Activated gamma-delta T cell (primary cell): Measurements from ENCODE around the gene PIEZO1.
"Not testable (repeated sequence)": the region's sequence is repeated elsewhere in the genome, so short reads cannot be mapped to it uniquely, and the experiment has no call there.

Experiments
- DNase-seq: peaks from one replicate; lab custom pipeline; 2025; lab: John Stamatoyannopoulos, UW

PIEZO1 gene

GRCh38 chr16:88672776-88673175 lies 112.2 kb downstream of the PIEZO1 start:
- no peak for DNase-seq

- no peak for DNase-seq
Observed at GRCh38 chr16:88671806-88672205, 113.2 kb downstream of the PIEZO1 start.

GRCh38 chr16:88669980-88670379 lies 115.0 kb downstream of the PIEZO1 start:
- DNase-seq: no peak

- not testable (repeated sequence) for DNase-seq
Observed at GRCh38 chr16:88669493-88669892, 115.5 kb downstream of the PIEZO1 start.

GRCh38 chr16:88667461-88667860 lies 117.6 kb downstream of the PIEZO1 start:
- DNase-seq: no peak

- DNase-seq: no peak
Observed at GRCh38 chr16:88665570-88665969, 119.5 kb downstream of the PIEZO1 start.
